HCT116 (cell line): Measurements from ENCODE around the gene ERC2. TPM values are rescaled to one million over a fixed set of nuclear protein-coding genes. Genes with fewer than 3 reads are reported as not detected.

Source experiments
- ATAC-seq: fragments of 200-7000 bp; cut with Tn5 transposase; 2 replicates; pipeline ENCODE4 v1.9.1; 2020; ENCODE audit warnings: mild to moderate bottlenecking, moderate library complexity
- BruUV-seq: library from RNA; stranded (reverse); fragments of 400-500 nt; replicated peaks from 2 replicates; lab custom pipeline; 2021; lab: Mats Ljungman, UMichigan
- CTCF ChIA-PET: fragments of 300-600 bp; sonication (Branson Sonifier 250); formaldehyde crosslinking; loops from one replicate; lab custom pipeline; 2021; ENCODE audit warnings: antibody characterized with exemption; lab: Charles Lee
- POLR2A ChIA-PET: fragments of 300-600, 350-600 bp; sonication (Branson Sonifier 250); formaldehyde crosslinking; loops from one replicate; lab custom pipeline; 2021; ENCODE audit warnings: antibody characterized with exemption; lab: Charles Lee
- RAD21 ChIA-PET, 2 experiments: fragments of 300-600 bp; sonication (Branson Sonifier 250); formaldehyde crosslinking; loops; one replicate each; lab custom pipeline; 2023; ENCODE audit warnings: low total read pairs in 2 of 2; ENCODE audit not compliant: uncharacterized antibody in 2 of 2, unreplicated experiment in 2 of 2, low non-redundant PET in 1 of 2; lab: Charles Lee
- DNase-seq: peaks from one replicate; pipeline ENCODE4 v3.0.0-alpha.2; 2010; ENCODE audit warnings: low read depth, low spot score
- H2AFZ ChIP-seq: fragments of 200-600 bp; shearing (Covaris generic), sonication (generic); 2 replicates; pipeline ENCODE4 v1.6.1; 2017; ENCODE audit warnings: low read depth, mixed run types, mixed read lengths, antibody characterized with exemption, low read length; ENCODE audit not compliant: poor library complexity, severe bottlenecking
- H3K27ac ChIP-seq: 2 replicates; pipeline ENCODE4 v1.5.1; 2012; ENCODE audit warnings: low read depth, low read length
- H3K27me3 ChIP-seq: fragments of 200-600 bp; sonication (generic); 2 replicates; pipeline ENCODE4 v1.6.1; 2016; ENCODE audit warnings: mixed run types, low read length, mixed read lengths; ENCODE audit not compliant: insufficient read depth
- H3K36me3 ChIP-seq, 2 experiments: fragments of 200-500 bp in 1 of 2; fragments of 200-600 bp in 1 of 2; sonication (Bioruptor generic) in 1 of 2; sonication (generic) in 1 of 2; 2 replicates each; pipeline versions ENCODE4 v1.5.1 to v1.6.1; 2014 to 2016; ENCODE audit warnings: low read length in 2 of 2, inconsistent platforms in 1 of 2, mixed read lengths in 1 of 2, mixed run types in 1 of 2; ENCODE audit not compliant: insufficient read depth in 2 of 2, control insufficient read depth in 1 of 2
- H3K4me1 ChIP-seq, 2 experiments: fragments of 200-600 bp in 1 of 2; sonication (generic) in 1 of 2; 2 replicates each; pipeline versions ENCODE4 v1.5.1 to v1.6.1; 2012 to 2017; ENCODE audit warnings: low read length in 2 of 2, inconsistent platforms in 1 of 2, mild to moderate bottlenecking in 1 of 2, mixed read lengths in 1 of 2, mixed run types in 1 of 2, moderate library complexity in 1 of 2; ENCODE audit not compliant: insufficient read depth in 2 of 2, control insufficient read depth in 1 of 2
- H3K4me2 ChIP-seq: fragments of 200-600 bp; sonication (generic); 2 replicates; pipeline ENCODE4 v1.6.1; 2017; ENCODE audit warnings: mixed run types, low read length, mixed read lengths
- H3K4me3 ChIP-seq, 2 experiments: fragments of 200-600 bp in 1 of 2; sonication (generic) in 1 of 2; replicated peaks in 1 of 2; 2 replicates each; pipeline ENCODE4 v1.5.1; 2011 to 2016; ENCODE audit warnings: low read length in 2 of 2, control low read depth in 1 of 2, low read depth in 1 of 2, mild to moderate bottlenecking in 1 of 2, mixed read lengths in 1 of 2, mixed run types in 1 of 2
- H3K79me2 ChIP-seq: fragments of 200-600 bp; sonication (generic); 2 replicates; pipeline ENCODE4 v1.6.1; 2017; ENCODE audit warnings: mild to moderate bottlenecking, mixed run types, low read length, moderate library complexity, mixed read lengths; ENCODE audit not compliant: insufficient read depth
- H3K9ac ChIP-seq: fragments of 200-600 bp; sonication (generic); 2 replicates; pipeline ENCODE4 v1.6.1; 2016; ENCODE audit warnings: low read length, mixed read lengths
- H3K9me2 ChIP-seq: fragments of 200-600 bp; sonication (generic), shearing (Covaris generic); 2 replicates; pipeline ENCODE4 v1.6.1; 2017; ENCODE audit warnings: mixed run types, mild to moderate bottlenecking, moderate library complexity; ENCODE audit not compliant: insufficient read depth
- H3K9me3 ChIP-seq, 2 experiments: fragments of 200-500 bp in 1 of 2; fragments of 200-600 bp in 1 of 2; sonication (Bioruptor generic) in 1 of 2; sonication (generic) in 1 of 2; 2 replicates each; pipeline ENCODE4 v1.6.1; 2014 to 2017; ENCODE audit warnings: low read length in 2 of 2, mixed read lengths in 2 of 2, inconsistent platforms in 1 of 2, low read depth in 1 of 2, mild to moderate bottlenecking in 1 of 2, mixed run types in 1 of 2, moderate library complexity in 1 of 2; ENCODE audit not compliant: control insufficient read depth in 1 of 2, insufficient read depth in 1 of 2
- H4K20me1 ChIP-seq: fragments of 200-600 bp; sonication (generic), shearing (Covaris generic); 2 replicates; pipeline ENCODE4 v1.6.1; 2017; ENCODE audit warnings: mixed run types, mild to moderate bottlenecking, moderate library complexity; ENCODE audit not compliant: insufficient read depth
- CEBPB ChIP-seq: IDR thresholded peaks from 2 replicates; pipeline ENCODE4 v1.6.1; 2012; ENCODE audit warnings: low read depth
- EGR1 ChIP-seq: IDR thresholded peaks from 2 replicates; pipeline ENCODE4 v1.6.1; 2012; ENCODE audit warnings: low read depth
- ELF1 ChIP-seq: IDR thresholded peaks from 2 replicates; pipeline ENCODE4 v1.6.1; 2012; ENCODE audit warnings: low read depth, borderline replicate concordance
- EZH2phosphoT487 ChIP-seq: fragments of 200-600 bp; IDR thresholded peaks from 2 replicates; pipeline ENCODE4 v1.6.1; 2018; ENCODE audit warnings: antibody characterized with exemption, borderline replicate concordance
- FOSL1 ChIP-seq: IDR thresholded peaks from 2 replicates; pipeline ENCODE4 v1.6.1; 2012; ENCODE audit warnings: low read depth
- POLR2A ChIP-seq: IDR thresholded peaks from 2 replicates; pipeline ENCODE4 v1.7.0; 2011; ENCODE audit warnings: borderline replicate concordance; ENCODE audit not compliant: insufficient read depth, insufficient read length; ENCODE audit errors: extremely low read depth
- POLR2AphosphoS5 ChIP-seq: IDR thresholded peaks from 2 replicates; pipeline ENCODE4 v1.6.1; 2011; ENCODE audit warnings: mild to moderate bottlenecking, low read depth, low read length, moderate library complexity
- RAD21 ChIP-seq: IDR thresholded peaks from 2 replicates; pipeline ENCODE4 v1.6.1; 2012; ENCODE audit warnings: low read depth, mild to moderate bottlenecking
- REST ChIP-seq: IDR thresholded peaks from 2 replicates; pipeline ENCODE4 v1.6.1; 2012; ENCODE audit warnings: low read depth
- TCF7L2 ChIP-seq: IDR thresholded peaks from 2 replicates; pipeline ENCODE4 v1.7.0; 2011; ENCODE audit warnings: borderline replicate concordance, inconsistent platforms; ENCODE audit not compliant: insufficient read depth, insufficient read length; ENCODE audit errors: extremely low read depth
- YY1 ChIP-seq: IDR thresholded peaks from 2 replicates; pipeline ENCODE4 v1.6.1; 2011; ENCODE audit warnings: low read length, low read depth, moderate library complexity, mild to moderate bottlenecking; ENCODE audit not compliant: insufficient replicate concordance; ENCODE audit errors: extremely low read depth
- ZFX ChIP-seq: fragments of 450-650 bp; IDR thresholded peaks from 2 replicates; pipeline ENCODE4 v1.6.1; 2017
- ZNF274 ChIP-seq: fragments of 200-500 bp; sonication (Bioruptor generic); IDR thresholded peaks from 2 replicates; pipeline ENCODE4 v1.6.1; 2014; ENCODE audit warnings: mild to moderate bottlenecking, low read depth, low read length, inconsistent platforms
- intact Hi-C: fragments of 100-400 bp; cut with micrococcal nuclease; formaldehyde crosslinking; loops from 2 replicates; pipeline ENCODE4 v1.10.0; 2022
- total RNA-seq: library from RNA; stranded (reverse); gene quantifications from one replicate; pipeline ENCODE4 v1.2.1, GENCODE V29; 2021; ENCODE audit not compliant: unreplicated experiment
- TF ChIP-seq, protein P1 (sequence below): IDR thresholded peaks from 2 replicates; pipeline ENCODE4 v1.6.1; 2012
- TF ChIP-seq, protein P2 (sequence below): IDR thresholded peaks from 2 replicates; pipeline ENCODE4 v1.6.1; 2012

ERC2 gene
- total RNA-seq, 1 experiment from 2014 or later, result not detected

DNA sequence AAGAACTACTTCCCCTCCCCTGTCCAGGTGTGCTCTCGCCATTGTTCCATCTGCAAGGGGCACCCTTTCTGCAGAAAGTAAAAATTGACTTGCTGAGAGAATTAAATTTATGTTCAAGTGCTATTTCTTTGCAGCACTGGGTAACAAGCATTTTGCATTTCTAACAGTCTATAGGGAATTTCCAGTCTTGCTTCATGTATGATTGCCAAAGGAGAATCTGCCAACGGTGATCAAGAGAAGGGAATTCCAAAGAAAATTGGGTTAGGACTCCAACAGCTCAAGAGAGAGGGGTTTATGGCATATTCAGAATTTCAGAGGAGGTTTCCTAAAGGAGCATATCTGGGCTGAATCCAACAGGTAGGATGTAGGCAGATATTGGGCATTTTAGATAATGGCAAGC lies 844.5 kb downstream of the ERC2 start:
- Histone ChIP-seq H3K27ac (no peak overlapping the region), H3K9me3 (peaks cover 0 to 27% of the 10 kb centered on the region in 2 experiments; a peak in 1 of 4 replicates), H2AFZ (no peak overlapping the region), H3K27me3 (no peaks in the 10 kb centered on the region), H3K36me3 (no peaks in the 10 kb centered on the region), H4K20me1 (no peaks in the 10 kb centered on the region), H3K79me2 (no peaks in the 10 kb centered on the region), H3K9ac (no peak overlapping the region), H3K4me1 (no peaks in the 10 kb centered on the region), H3K4me2 (no peak overlapping the region), H3K9me2 (no peaks in the 10 kb centered on the region), H3K4me3 (no peak overlapping the region)
- intact Hi-C loops, result no loop called here
- TF ChIP-seq, protein P1, sequence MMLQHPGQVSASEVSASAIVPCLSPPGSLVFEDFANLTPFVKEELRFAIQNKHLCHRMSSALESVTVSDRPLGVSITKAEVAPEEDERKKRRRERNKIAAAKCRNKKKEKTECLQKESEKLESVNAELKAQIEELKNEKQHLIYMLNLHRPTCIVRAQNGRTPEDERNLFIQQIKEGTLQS, result no peak
- no peak for TF ChIP-seq TCF7L2
- CTCF ChIA-PET, result no interaction called here
- POLR2A ChIA-PET, result no interaction called here
- RAD21 ChIA-PET, result no interaction called here
- DNase-seq (no peak), ATAC-seq (no peak)
- no TSS peak for BruUV-seq

DNA sequence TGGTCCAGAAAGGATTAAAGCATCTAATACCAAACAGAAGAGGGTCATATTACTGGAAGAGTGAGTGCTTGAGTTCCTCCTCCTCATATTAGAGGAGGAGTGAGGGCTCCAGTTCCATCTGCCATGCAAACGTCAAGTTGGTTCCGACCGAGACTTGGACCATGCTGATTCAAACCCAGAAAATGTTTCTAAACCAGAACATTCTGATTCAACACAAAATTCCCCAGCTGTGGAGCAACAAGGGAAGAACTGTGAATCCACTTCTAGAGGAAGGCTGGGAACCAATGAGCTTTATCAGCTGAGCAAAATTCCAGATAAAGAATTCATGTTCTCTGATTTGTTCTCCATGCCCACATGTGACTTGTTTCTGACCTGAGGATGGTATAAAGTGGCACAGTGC lies 845.5 kb downstream of the ERC2 start:
- ATAC-seq (no peak), DNase-seq (no peak)
- Histone ChIP-seq H3K9me3 (peaks cover 0 to 25% of the 10 kb centered on the region in 2 experiments; a peak in 2 of 4 replicates), H3K4me1 (no peaks in the 10 kb centered on the region), H3K4me2 (no peak overlapping the region), H3K27me3 (no peaks in the 10 kb centered on the region), H2AFZ (no peak overlapping the region), H3K36me3 (no peaks in the 10 kb centered on the region), H3K79me2 (no peaks in the 10 kb centered on the region), H3K9me2 (no peaks in the 10 kb centered on the region), H3K9ac (no peak overlapping the region), H4K20me1 (no peaks in the 10 kb centered on the region), H3K4me3 (no peak overlapping the region), H3K27ac (no peak overlapping the region)
- BruUV-seq, result no TSS peak
- intact Hi-C loops, result no loop called here
- CTCF ChIA-PET, result no interaction called here
- POLR2A ChIA-PET, result no interaction called here
- RAD21 ChIA-PET, result no interaction called here
- TF ChIP-seq ZFX, result no peak
- no peak for TF ChIP-seq ZNF274
- no peak for TF ChIP-seq ELF1
- TF ChIP-seq RAD21, result no peak
- TF ChIP-seq POLR2A, result no peak
- TF ChIP-seq, protein P1, result no peak
- TF ChIP-seq CEBPB, result no peak
- TF ChIP-seq, protein P2, sequence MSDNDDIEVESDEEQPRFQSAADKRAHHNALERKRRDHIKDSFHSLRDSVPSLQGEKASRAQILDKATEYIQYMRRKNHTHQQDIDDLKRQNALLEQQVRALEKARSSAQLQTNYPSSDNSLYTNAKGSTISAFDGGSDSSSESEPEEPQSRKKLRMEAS, result no peak
- TF ChIP-seq FOSL1, result no peak
- TF ChIP-seq YY1, result no peak
- TF ChIP-seq REST, result no peak
- no peak for TF ChIP-seq POLR2AphosphoS5
- TF ChIP-seq EZH2phosphoT487, result no peak
- no peak for TF ChIP-seq EGR1
